Hepatocyte (in vitro differentiated cells): ENCODE measurements around the gene RLN3.

Source experiments
- CTCF ChIP-seq: fragments of 200-600 bp; sonication (generic); IDR thresholded peaks from 2 replicates; pipeline ENCODE4 v1.5.1; 2016; ENCODE audit warnings: antibody characterized with exemption, mild to moderate bottlenecking; ENCODE audit not compliant: poor library complexity
- EZH2 ChIP-seq: fragments of 200-600 bp; sonication (generic); IDR thresholded peaks from 2 replicates; pipeline ENCODE4 v1.6.1; 2016; ENCODE audit warnings: antibody characterized with exemption, mild to moderate bottlenecking, borderline replicate concordance
- EZH2phosphoT487 ChIP-seq: fragments of 200-600 bp; sonication (generic); IDR thresholded peaks from one replicate; pipeline ENCODE4 v1.6.1; 2018; ENCODE audit warnings: antibody characterized with exemption, mild to moderate bottlenecking, low read depth, moderate library complexity; ENCODE audit not compliant: unreplicated experiment, severe bottlenecking

- no peak for TF ChIP-seq EZH2phosphoT487
- no peak for TF ChIP-seq CTCF
- no peak for TF ChIP-seq EZH2
These were observed 25.1 kb downstream of the RLN3 start for GRCh38 chr19:14053032-14053431.
